OCI-LY3 (cell line): Measurements from ENCODE around the gene STX5.

ENCODE experiments used
- H2AFZ ChIP-seq: fragments of 200-600, 300-600 bp; shearing (Covaris generic); 2 replicates; pipeline ENCODE4 v1.6.0; 2014; ENCODE audit warnings: antibody characterized with exemption, low read depth, low read length
- H3K27ac ChIP-seq: fragments of 200-600, 300-600 bp; sonication (generic); 2 replicates; pipeline ENCODE4 v1.5.1; 2014; ENCODE audit warnings: mild to moderate bottlenecking, low read length, moderate library complexity, mixed read lengths
- H3K27me3 ChIP-seq: fragments of 200-600, 300-600 bp; sonication (generic); 2 replicates; pipeline ENCODE4 v1.6.1; 2014; ENCODE audit warnings: low read depth, low read length, mixed read lengths
- H3K36me3 ChIP-seq: fragments of 200-600, 300-600 bp; sonication (generic); replicated peaks from 2 replicates; pipeline ENCODE3; 2014; ENCODE audit warnings: low read depth, low read length, mixed read lengths
- H3K4me1 ChIP-seq: fragments of 300-600, 200-600 bp; sonication (generic); 2 replicates; pipeline ENCODE4 v1.6.1; 2014; ENCODE audit warnings: low read length, mixed read lengths
- H3K4me2 ChIP-seq: fragments of 200-600, 300-600 bp; sonication (generic); 2 replicates; pipeline ENCODE4 v1.6.1; 2014; ENCODE audit warnings: low read length, mixed read lengths
- H3K4me3 ChIP-seq: fragments of 300-600, 200-600 bp; sonication (generic); 2 replicates; pipeline ENCODE4 v1.5.1; 2014; ENCODE audit warnings: antibody characterized with exemption, mild to moderate bottlenecking, low read length, moderate library complexity
- H3K79me2 ChIP-seq: fragments of 300-600, 200-600 bp; shearing (Covaris generic); 2 replicates; pipeline ENCODE4 v1.6.1; 2014; ENCODE audit warnings: mild to moderate bottlenecking, low read length, mixed read lengths
- H3K9ac ChIP-seq: fragments of 300-600, 200-600 bp; shearing (Covaris generic); 2 replicates; pipeline ENCODE4 v1.6.0; 2014; ENCODE audit warnings: mild to moderate bottlenecking, low read length, moderate library complexity
- H3K9me3 ChIP-seq: fragments of 200-600, 300-600 bp; shearing (Covaris generic); 2 replicates; pipeline ENCODE4 v1.6.1; 2014; ENCODE audit warnings: low read length, mixed read lengths; ENCODE audit not compliant: insufficient read depth
- H4K20me1 ChIP-seq: fragments of 200-600, 300-600 bp; sonication (generic); 2 replicates; pipeline ENCODE4 v1.6.1; 2016; ENCODE audit warnings: low read length, mixed read lengths; ENCODE audit not compliant: insufficient read depth
- CTCF ChIP-seq: fragments of 200-600, 300-600 bp; sonication (generic); IDR thresholded peaks from 2 replicates; pipeline ENCODE4 v1.5.1; 2014; ENCODE audit warnings: antibody characterized with exemption, low read length, low read depth
- EZH2phosphoT487 ChIP-seq: fragments of 200-600 bp; shearing (Covaris generic); IDR thresholded peaks from 2 replicates; pipeline ENCODE4 v1.6.1; 2018; ENCODE audit warnings: antibody characterized with exemption, mixed run types, low read depth

STX5 gene

GRCh38 chr11:62788991-62789390 is 42.9 kb downstream of the STX5 start:
- Histone ChIP-seq H2AFZ (no peak overlapping the region), H3K4me1 (peaks cover 31% of the 10 kb centered on the region), H4K20me1 (no peaks in the 10 kb centered on the region), H3K27ac (no peak overlapping the region), H3K9me3 (no peaks in the 10 kb centered on the region), H3K9ac (no peak overlapping the region), H3K4me2 (peak overlapping the region; percentile 6; the same call in 1 of the 2 replicates), H3K36me3 (peaks cover 39% of the 10 kb centered on the region), H3K79me2 (peaks cover 46% of the 10 kb centered on the region), H3K27me3 (no peaks in the 10 kb centered on the region), H3K4me3 (no peak overlapping the region)
- TF ChIP-seq CTCF, result no peak
- no peak for TF ChIP-seq EZH2phosphoT487

- H3K4me1 ChIP-seq, result peaks cover 26% of the 10 kb centered on the region
- H2AFZ ChIP-seq, result no peak within 1 kb of the TSS
- no peaks in the 10 kb centered on the region for H3K9me3 ChIP-seq
- peak within 1 kb of the TSS; percentile 69 for H3K27ac ChIP-seq
- H3K27me3 ChIP-seq, result no peaks in the 10 kb centered on the region
- peak within 1 kb of the TSS; percentile 79 for H3K4me3 ChIP-seq
- H3K4me2 ChIP-seq, result peak within 1 kb of the TSS; percentile 86
- no peak for TF ChIP-seq EZH2phosphoT487
- TF ChIP-seq CTCF, result peak; percentile 49
- H3K9ac ChIP-seq, result peak within 1 kb of the TSS; percentile 88
- H3K79me2 ChIP-seq, result peaks cover 46% of the 10 kb centered on the region
- H3K36me3 ChIP-seq, result peaks cover 36% of the 10 kb centered on the region
- no peaks in the 10 kb centered on the region for H4K20me1 ChIP-seq
Measured at GRCh38 chr11:62787005-62787759, 44.7 kb downstream of the STX5 start, which contains the start of gene TMEM179B. Gene TMEM179B, plus strand, starts transcription at chr11:62787402. Its CDS starts 30 bp downstream, at chr11:62787432.

GRCh38 chr11:62786318-62787004 is 45.4 kb downstream of the STX5 start:
- H3K9ac ChIP-seq, result peak overlapping the region; percentile 88
- peak overlapping the region; percentile 79 for H3K4me3 ChIP-seq
- no peaks in the 10 kb centered on the region for H3K27me3 ChIP-seq
- TF ChIP-seq CTCF, result peak; percentile 92
- TF ChIP-seq EZH2phosphoT487, result no peak
- H3K9me3 ChIP-seq, result no peaks in the 10 kb centered on the region
- H3K4me1 ChIP-seq, result peaks cover 23% of the 10 kb centered on the region
- no peaks in the 10 kb centered on the region for H4K20me1 ChIP-seq
- H3K79me2 ChIP-seq, result peaks cover 42% of the 10 kb centered on the region
- peaks cover 36% of the 10 kb centered on the region for H3K36me3 ChIP-seq
- H2AFZ ChIP-seq, result no peak overlapping the region
- H3K4me2 ChIP-seq, result peak overlapping the region; percentile 86
- peak overlapping the region; percentile 69 for H3K27ac ChIP-seq

GRCh38 chr11:62782753-62783152 is 49.1 kb downstream of the STX5 start:
- H2AFZ ChIP-seq, result no peak overlapping the region
- H3K36me3 ChIP-seq, result peaks cover 17% of the 10 kb centered on the region
- no peaks in the 10 kb centered on the region for H3K9me3 ChIP-seq
- no peak overlapping the region for H3K4me3 ChIP-seq
- no peaks in the 10 kb centered on the region for H3K27me3 ChIP-seq
- H3K27ac ChIP-seq, result no peak overlapping the region
- H3K4me1 ChIP-seq, result peaks cover 7% of the 10 kb centered on the region
- H4K20me1 ChIP-seq, result no peaks in the 10 kb centered on the region
- TF ChIP-seq EZH2phosphoT487 (no peak), CTCF (no peak)
- no peak overlapping the region for H3K9ac ChIP-seq
- peaks cover 5% of the 10 kb centered on the region for H3K79me2 ChIP-seq
- H3K4me2 ChIP-seq, result no peak overlapping the region
